Fibroblast of skin of back (primary cell): ENCODE results near the gene ADCY9.

Source experiments
- DNase-seq: peaks from one replicate; pipeline ENCODE4 v3.0.0-alpha.2; 2013

ADCY9 gene

DNA sequence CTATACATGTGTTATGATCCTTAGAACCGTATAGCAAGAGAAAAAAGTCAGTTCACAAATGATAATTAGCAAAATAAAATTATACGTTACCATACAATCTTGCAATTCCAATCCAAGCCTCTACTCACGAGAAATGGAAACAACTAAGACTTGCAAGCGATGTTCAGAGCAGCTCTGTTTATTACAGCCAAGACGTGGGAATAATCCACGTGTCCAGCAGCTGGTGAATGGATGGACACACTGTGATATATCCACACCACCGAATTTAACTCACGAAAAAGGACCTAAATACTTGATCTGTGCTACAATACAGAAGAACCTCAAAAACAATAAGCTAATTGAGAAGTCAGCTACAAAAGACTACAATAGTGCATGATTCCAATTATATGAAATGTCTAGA, 88.1 kb downstream of the ADCY9 start:
- DNase-seq: no peak

DNA sequence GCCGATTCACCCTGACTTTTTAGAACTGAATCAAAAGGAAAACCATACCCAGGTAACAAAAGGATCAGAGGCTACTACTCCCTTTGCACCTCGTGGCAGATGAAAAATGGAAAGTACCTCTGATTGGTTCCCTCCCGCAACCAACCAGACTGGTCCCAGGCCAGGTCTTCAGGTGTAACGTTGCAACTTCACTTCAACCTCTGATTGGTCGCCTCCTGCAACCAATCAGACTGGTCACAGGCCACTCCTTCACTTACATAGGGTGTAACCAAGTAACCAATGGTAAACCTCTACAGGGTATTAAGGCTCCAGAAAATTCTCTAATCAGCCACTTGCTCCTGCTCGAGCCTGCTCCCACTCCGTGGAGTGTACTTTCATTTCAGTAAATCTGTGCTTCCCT, 89.4 kb downstream of the ADCY9 start:
- no peak for DNase-seq

DNA sequence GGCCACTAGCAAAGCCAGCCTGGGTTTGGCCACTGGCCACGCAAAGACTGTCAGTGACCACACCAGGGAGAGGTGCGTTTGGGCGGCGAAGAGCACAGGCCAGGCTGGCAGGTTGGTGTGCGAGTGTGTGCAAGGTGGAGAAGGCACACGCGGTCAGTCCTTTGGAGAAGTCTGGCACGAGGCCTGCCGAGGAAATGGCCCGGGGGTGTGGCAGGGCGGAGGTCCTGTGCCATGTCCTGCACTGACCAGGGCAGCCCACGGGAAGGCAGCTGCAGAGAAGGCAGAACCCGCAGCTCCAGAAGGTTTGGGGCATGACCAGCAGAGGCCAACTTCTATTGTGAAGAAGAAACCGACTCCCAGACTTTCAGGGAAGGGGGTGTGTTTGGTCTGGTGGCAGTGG, 90.8 kb downstream of the ADCY9 start:
- no peak for DNase-seq

DNA sequence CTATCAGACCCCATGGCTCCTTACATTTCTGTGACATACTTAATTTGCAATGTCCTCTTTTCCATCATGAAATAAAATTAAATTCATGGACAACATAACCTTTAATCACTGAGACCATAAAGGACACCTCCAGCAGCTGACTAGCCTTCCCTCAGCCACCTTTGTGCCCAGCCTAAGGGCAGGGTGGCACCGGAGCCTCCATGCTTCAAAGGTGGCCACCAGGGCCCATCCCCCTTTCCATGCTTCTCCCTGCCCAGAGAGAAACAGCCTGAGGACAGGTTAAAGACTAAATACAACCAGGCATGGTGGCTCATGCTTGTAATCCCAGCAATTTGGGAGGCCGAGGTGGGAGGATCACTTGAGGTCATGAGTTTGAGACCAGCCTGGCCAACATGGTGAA, 94.3 kb downstream of the ADCY9 start:
- no peak for DNase-seq

DNA sequence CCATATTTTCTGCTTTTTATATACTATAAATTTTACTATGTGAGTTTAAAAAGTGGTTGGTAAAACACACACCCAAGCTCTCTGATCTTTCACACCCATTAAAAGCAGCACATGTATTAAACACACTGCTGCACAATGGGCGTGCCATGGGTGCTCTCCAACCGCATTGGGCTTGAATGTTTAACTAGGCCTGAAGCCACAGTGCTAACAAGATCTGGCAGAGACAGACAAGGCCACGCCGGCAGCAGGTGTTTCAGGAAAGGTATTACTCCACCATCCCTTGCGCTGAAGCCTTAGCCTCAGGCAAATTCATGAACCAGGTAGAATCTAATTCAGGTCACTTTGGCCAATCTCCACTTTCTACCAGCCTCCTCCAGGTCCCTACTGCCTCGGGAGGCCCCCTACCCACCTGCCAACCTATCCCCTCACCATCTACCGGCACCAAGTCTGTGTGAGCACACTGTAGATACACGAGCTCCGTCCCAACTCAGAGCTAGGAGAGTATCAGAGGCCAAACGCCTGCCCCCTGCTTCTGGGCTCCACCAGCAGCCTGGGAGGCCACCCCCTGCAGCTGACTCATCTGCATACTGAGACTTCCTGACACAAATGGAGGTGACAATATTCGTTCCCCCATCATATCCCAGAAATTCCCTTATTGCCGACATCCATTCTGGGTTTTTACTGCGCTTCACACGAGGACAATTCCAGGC, 95.0 kb downstream of the ADCY9 start:
- DNase-seq: peak; percentile 15

DNA sequence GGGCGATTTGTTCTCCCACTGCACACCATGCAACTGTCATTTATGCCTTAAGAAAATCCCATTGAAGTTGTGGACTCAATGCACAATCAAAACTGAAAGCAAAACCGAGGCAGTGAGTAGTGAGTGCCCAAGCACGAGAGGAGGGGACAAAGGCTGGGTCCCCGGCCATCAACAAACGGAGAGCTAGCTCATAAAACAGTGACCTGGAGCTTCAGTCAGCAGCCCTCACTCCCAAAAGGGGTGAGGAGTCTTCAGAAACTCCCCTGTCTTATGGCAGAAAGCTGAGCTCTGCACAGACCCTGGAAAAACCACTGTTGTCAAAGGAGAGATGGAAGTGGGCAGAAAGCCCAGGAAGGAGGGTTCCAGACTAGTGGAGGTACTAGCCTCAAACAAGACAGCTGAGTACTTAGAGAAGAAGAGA, 96.9 kb downstream of the ADCY9 start:
- no peak for DNase-seq

DNA sequence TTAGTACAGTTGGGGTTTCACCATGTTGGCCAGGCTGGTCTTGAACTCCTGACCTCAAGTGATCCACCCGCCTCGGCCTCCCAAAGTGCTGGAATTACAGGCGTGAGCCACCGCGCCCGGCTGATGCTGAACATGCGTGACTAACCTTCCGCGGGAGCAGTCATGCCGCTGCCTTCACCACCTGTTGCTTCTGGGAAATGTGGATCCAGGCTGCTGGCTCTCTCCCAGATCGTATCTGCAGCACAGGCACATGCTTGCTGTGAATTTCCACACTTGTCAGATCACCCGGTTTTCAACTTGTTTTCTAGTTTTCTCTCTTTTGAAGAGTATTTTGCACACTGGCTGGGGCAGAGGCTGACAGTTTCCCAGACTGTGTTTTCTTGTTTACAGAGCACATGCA, 97.9 kb downstream of the ADCY9 start:
- no peak for DNase-seq

DNA sequence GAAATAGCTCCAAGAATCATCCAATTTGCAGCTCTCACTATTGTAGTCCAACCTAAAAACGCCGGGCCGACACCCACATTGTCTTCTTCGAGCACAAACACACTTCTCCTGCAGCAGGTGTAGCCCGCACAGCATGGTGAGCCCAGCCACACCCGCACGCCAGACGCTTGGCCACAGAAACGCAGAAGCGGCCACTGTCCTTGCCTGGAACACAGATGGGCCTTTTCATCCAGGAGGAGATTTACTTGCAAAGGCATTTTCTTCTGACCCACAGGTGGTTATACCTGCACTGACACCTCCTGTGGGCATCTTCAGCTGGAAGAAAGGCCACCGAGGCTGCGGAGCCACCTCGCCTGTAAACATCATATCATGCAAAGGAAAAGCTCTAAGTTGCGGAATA, 98.4 kb downstream of the ADCY9 start:
- DNase-seq: no peak

DNA sequence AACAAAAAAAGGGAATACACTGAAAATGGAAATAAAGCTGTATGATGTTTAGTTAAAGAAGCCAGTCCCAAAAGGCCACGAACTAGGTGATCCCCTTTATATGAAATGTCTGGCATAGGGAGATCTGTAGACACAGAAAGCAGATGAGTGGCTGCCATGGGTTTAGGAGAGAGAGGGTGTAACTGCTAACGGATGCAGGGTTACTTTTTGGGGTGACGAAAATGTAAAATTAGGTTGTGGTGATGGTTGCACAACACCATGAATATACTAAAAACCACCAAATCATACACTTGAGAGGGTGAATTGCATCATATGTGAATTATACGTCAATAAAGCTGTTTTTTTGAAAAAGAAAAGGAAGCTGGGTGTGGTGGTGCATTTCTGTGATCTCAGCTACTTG, 99.6 kb downstream of the ADCY9 start:
- DNase-seq: no peak

DNA sequence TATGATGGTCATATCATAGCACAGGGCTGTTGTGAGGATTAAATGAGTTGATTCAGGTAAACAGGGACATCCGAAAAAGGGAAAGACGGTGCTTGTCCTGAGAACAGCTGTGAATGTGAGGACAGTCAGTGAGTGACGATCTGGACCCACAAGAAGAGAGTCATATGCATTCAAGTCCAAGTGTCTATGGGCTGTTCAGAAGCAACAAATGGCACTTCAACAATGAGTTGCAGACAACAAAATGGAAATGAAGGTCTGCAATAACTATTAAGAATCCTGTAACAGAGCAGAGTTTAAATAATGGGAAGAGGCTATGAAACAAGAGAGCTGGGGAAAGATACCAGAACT, 100.3 kb downstream of the ADCY9 start:
- DNase-seq: no peak

DNA sequence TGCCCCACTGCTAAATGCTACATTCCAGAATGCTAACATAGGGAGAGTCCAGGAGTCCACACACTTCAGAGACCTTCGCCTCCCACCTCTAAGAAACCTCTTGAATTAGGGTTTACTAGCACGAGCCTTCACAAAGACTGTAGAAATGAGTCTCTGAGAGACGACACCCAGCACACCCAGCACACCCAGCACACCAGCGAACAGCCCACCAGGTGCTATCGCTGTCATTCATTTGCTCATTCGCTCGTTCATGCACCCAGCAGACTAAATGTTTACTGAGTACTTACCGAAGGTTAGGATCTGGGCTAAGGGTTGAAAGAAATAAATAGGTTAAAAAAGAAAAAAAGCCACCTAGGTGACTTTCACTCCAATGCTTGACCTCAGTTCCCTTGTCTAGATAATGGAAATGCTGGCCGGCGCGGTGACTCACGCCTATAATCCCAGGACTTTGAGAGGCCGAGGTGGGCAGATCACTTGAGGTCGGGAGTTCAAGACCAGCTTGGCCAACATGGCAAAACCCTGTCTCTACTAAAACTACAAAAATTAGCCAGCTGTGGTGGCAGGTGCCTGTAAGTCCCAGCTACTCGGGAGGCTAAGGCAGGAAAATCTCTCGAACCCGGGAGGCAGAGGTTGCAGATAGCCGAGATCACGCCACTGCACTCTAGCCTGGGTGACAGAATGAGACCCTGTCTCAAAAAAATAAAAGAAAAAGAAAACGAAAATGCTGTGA, 100.8 kb downstream of the ADCY9 start:
- no peak for DNase-seq

DNA sequence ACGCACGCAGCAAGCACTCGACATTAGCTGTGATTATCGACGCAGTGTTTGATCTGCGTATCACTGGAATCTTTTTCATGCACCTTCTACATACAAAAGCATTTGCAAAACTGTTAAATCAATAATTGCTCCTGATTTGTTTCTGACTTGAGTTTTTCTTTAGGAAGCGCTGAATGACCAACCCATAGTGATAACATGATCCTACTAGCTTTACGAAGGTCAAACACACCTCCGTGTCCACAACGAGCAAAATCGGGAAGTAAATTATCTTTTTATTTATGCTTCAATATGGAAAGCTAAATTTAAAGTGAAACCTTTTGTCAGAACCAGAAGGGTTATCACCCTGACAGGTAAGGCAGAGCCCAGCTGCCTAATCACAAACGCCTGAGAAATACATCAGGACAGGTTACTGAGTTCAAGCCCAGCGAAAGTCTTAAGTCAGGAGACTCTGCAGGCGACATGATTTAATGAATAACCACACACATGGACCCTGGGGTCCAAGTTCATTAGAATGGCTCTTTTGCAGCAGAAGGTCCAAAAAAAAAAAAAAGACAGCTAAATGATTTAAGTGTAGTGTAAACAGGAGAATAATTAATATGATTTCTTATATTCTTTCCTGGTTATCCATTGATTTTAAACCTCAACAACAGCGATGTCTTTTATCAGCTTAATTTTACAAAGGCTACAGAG, 104.2 kb downstream of the ADCY9 start:
- DNase-seq: no peak

DNA sequence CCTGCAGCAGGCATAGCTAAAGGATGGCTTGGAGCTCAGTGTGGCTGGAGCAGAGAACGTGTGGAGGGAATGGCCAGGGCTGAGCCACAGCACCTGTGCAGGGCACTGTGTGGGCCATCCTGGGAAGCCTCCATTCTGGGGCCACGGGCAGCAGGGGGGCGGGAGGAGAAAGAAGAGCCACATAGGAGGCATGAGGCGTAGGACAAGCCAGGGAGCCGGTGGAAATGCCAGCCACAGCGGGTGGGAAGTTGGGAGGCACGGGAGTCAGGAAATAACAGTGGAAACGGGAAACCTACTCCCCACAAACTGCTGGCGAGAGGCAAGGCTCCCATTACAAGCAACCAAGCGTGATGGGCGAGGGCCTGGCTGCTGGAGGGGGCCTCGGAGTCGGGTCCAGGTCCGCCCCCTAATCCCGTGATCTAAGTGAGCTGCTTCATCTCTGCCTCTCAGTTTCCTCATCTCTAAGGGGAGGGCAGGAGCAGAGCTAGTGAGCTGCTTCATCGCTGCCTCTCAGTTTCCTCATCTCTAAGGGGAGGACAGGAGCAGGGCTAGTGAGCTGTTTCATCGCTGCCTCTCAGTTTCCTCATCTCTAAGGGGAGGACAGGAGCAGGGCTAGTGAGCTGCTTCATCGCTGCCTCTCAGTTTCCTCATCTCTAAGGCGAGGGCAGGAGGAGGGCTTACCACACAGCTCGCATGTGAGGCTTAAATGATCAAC, 104.9 kb downstream of the ADCY9 start:
- DNase-seq: peak; percentile 37

DNA sequence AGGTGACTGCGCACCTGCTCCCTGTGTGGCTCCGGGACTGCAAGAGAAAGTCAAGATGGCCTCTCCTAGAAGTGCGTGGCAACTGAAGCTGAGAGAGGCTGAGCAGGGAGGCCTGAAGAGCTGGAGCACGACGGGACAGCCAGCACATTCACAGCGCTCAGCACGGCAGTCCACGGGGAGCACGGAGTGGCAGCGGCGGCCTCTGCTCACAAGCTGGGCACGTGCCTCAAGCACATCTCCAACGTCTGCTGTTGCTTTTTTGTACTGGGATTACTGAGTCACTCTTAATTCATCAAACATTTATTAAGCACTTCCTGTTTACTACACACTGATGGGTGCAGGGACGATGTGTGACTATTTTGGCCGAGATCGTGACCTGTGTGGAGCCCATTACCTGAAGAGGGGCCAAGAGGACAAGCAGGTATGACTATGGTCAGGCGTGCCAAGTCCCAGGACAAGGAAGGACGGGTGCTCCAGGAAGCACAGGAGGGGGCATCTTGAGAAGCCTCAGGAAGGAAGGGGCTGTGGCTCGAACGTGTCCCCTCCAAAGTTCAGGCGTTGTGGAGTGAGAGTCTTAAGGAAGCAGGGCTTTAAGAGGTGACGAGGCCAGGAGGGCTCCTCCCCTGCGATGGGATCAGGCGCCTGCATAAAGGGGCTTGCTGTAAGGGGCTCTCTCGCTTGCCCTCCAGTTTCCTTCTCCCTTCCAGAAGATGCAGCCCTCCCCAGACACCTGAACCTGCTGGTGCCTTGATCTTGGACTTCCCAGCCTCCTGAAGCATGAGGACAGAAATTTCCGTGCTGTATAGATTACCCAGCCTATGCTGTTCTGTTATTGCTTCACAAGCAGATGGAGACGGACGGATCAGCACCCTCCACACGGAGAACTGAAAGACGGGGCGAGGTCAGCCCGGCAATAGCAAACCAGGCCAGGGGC, 105.8 kb downstream of the ADCY9 start:
- no peak for DNase-seq

DNA sequence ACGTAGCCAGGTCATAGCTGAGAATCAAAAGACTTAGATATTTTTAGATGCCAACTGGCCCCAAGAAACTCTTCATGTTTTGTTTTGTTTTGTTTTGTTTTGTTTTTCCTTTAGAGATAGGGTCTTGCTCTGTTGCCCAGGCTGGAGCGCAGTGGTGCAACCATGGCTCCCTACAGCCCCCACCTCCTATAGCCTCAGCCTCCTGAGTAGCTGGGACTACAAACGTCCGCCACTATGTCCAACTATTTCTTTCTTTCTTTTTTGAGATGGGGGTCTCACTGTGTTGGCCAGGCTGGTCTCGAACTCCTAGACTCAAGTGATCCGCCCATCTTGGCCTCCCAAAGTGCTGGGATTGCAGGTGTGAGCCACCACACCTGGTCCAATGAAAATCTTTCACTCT, 107.1 kb downstream of the ADCY9 start:
- DNase-seq: no peak

DNA sequence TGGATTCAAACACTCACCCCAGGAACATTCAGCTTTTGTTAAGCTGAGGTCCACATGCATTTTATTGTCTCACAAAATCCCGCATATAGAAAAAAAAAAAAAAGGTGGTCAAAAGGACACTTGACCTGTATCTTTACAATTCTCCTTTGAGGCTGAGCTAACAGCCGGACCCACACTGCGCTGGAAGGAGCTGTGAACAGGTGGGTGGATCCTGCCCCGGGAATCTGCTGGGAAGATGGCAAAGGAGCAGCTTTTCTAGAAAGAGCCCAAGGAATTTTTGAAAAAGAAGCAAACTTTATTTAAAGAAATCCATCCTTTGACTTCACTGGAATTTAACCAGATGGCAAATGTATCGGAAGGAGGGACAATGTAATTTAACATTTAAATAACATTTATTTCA, 108.1 kb downstream of the ADCY9 start:
- no peak for DNase-seq

DNA sequence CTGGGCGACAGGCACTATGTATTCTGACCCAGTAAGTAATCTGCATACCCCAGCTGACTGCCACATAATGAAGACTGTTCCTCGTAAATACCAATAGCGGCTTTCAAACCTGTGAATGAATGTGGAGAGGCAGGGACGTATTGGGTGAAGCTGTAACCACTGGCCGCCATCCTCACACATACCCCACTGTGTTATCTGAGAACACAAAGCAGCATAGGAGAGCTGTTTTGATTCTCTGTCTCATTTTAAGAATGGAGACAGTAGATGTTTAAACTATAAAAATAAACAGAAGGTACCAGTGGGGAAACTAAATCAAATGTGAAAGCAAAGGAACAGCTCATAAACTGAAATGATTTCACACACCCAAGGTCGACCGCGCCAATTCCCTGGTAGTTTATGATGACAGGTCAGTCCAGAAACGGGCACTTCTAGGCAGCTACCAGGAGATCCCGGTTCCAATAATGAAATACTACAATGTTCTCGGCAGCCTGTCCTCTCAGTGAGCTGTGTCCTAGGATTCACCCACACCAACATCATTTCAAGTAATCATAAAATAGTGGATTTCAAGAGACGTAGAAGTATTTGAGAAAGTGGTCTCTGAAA, 109.7 kb downstream of the ADCY9 start:
- no peak for DNase-seq

DNA sequence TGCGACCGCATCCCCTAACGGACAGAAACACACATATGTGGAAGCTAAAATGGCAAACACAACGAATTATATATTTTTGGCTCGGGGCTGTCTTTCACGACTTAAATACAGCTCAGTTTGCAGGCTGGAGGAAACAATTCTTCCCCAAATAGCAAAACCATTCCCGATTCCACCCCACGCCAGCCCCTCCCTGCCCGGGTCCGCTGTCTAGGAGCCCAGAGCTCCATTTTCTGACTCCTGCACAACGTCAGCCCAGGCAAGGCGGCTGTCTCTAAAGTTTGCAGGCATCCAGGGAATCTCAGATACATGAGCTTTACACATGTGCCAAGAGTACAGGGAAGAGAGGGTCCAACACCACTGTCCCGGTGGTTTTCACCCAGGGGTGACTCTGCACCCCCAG, 110.5 kb downstream of the ADCY9 start:
- no peak for DNase-seq

DNA sequence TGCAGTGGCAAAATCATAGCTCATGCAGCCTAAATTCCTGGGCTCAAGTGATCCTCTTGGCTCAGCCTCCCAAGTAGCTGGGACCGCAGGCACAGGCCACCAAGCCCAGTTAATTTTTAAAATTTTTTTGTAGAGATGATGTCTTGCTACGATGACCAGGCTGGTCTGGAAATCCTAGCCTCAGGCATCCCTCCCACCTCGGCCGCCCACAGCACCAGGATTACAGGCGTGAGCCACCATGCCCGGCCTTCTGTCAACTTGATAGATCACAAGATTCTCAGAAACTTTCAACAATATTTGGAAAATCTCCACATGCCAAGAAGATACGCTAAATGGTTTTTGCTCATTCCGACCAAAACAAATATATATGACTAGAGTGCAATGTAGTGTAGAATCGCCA, 111.0 kb downstream of the ADCY9 start:
- DNase-seq: no peak

DNA sequence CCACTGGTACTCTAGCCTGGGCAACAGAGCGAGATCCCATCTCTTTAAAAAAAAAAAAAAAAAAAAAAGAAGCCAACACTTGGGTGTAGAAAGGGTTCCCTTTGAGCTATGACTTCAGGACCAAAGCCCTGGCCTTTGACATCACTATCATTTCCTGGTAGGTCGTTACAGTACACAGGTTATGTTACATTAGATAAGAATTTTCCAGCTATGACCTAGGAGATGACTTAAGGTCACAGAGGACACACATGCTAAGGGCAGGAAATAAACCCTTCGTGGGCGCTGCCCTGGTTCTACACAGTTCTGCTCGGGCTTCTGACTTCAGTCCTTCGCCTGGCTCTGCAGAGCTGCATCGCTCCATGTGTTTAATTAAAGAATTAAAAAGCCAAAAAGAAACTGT, 112.0 kb downstream of the ADCY9 start:
- no peak for DNase-seq

DNA sequence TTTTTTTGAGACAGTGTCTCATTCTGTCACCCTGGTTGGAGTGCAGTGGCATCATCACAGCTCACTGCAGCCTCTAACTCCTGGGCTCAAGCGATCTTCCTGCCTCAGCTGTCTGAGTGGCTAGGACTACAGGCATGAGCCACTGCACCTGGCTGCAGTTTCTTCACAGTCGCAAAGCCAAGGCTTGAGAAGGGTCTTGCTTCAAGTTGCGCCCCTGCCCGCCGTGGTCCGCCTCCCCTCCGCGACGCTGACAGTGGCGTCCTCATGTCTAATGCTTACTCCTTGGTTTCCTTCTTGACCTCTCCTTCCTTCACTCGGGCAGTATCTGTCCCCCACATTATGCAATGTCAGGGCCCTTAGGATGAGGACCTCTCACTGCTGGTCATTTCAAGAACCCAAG, 112.7 kb downstream of the ADCY9 start:
- DNase-seq: no peak

DNA sequence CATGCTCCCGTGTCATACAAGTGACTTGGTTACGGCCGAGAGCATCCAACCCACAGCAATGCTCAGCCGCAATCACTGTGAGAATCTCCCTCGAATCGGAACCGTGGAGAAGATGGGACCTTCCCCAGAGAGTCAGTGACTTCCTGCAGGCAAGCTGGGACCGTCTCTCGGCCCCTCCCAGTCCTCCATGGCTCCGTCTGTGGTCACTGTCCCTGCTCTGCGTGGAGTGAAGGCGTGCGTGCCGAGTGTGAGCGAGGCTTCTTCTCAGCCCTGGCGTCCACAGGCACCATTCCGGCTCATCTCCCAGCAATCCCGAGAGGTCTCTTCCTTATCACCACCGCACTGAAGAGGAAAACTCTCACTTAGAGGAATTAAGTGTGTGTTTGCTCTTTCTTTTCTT, 113.1 kb downstream of the ADCY9 start:
- DNase-seq: no peak
